ENCODE results near the gene CHFR. TPM values are rescaled to one million over a fixed set of nuclear protein-coding genes. Genes with fewer than 3 reads are reported as not detected.
"Not testable (repeated sequence)": the region's sequence is repeated elsewhere in the genome, so short reads cannot be mapped to it uniquely, and the experiment has no call there.

The CHFR gene
- total RNA-seq, 2 donors from 2014 or later = 57.0 to 80.4 TPM

- Mint-ChIP-seq H3K4me1 (no peaks in the 10 kb centered on the region), H3K27me3 (ENCODE audit: insufficient read depth) (no peaks in the 10 kb centered on the region), H3K36me3 (ENCODE audit: low read depth) (peaks cover 60% of the 10 kb centered on the region), H3K4me3 (no peak overlapping the region), H3K9me3 (peaks cover 1% of the 10 kb centered on the region), H3K27ac (peak overlapping the region; percentile 55)
- Histone ChIP-seq H3K27ac (ENCODE audit: low read depth, low read length) (no peak overlapping the region), H3K4me3 (ENCODE audit: low read length) (no peak overlapping the region), H3K4me1 (ENCODE audit: control insufficient read depth, insufficient read depth, low read length) (no peaks in the 10 kb centered on the region), H3K9ac (ENCODE audit: extremely low read depth, low read length, poor library complexity, severe bottlenecking) (no peak overlapping the region), H3K9me3 (ENCODE audit: control insufficient read depth, low read length) (no peaks in the 10 kb centered on the region), H3K27me3 (ENCODE audit: control insufficient read depth, insufficient read depth, low read length, poor library complexity, severe bottlenecking) (no peaks in the 10 kb centered on the region), H3K36me3 (ENCODE audit: control insufficient read depth, insufficient read depth, low read length) (peaks cover 42% of the 10 kb centered on the region)
- 94 to 100% methylated on average over 1 to 5 of the region's 5 CpGs for WGBS, 2 experiments (ENCODE audit: insufficient coverage in 1 of 2, insufficient read length in 1 of 2)
- no peak for DNase-seq
- no peak for TF ChIP-seq CTCF (conservative IDR thresholded peaks at IDR 0.05)
These were observed 50.5 kb downstream of the CHFR start for GRCh38 chr12:132836795-132837331.

- not testable (repeated sequence) for H3K4me3 Mint-ChIP-seq, H3K4me1 Mint-ChIP-seq
- peak overlapping the region; percentile 55 for H3K27ac Mint-ChIP-seq
These were observed 51.2 kb downstream of the CHFR start for GRCh38 chr12:132836230-132836629.

GRCh38 chr12:132835076-132836025 is 52.1 kb downstream of the CHFR start:
- H3K9ac ChIP-seq (ENCODE audit: extremely low read depth, low read length, poor library complexity, severe bottlenecking) = no peak overlapping the region
- no peak for TF ChIP-seq CTCF (conservative IDR thresholded peaks at IDR 0.05)
- no peaks in the 10 kb centered on the region for H3K27me3 ChIP-seq (ENCODE audit: control insufficient read depth, insufficient read depth, low read length, poor library complexity, severe bottlenecking)
- no peak overlapping the region for H3K27ac ChIP-seq (ENCODE audit: low read depth, low read length)
- no peak overlapping the region for H3K4me3 ChIP-seq (ENCODE audit: low read length)
- no peaks in the 10 kb centered on the region for H3K4me1 ChIP-seq (ENCODE audit: control insufficient read depth, insufficient read depth, low read length)
- no peak for DNase-seq
- peaks cover 33% of the 10 kb centered on the region for H3K36me3 ChIP-seq (ENCODE audit: control insufficient read depth, insufficient read depth, low read length)
- 89 to 94% methylated on average over 20 to 30 of the region's 42 CpGs for WGBS, 2 experiments (ENCODE audit: insufficient coverage in 1 of 2, insufficient read length in 1 of 2)
- H3K4me1 Mint-ChIP-seq = no peaks in the 10 kb centered on the region
- H3K9me3 Mint-ChIP-seq = peaks cover 1% of the 10 kb centered on the region
- H3K36me3 Mint-ChIP-seq (ENCODE audit: low read depth) = peaks cover 60% of the 10 kb centered on the region
- no peaks in the 10 kb centered on the region for H3K9me3 ChIP-seq (ENCODE audit: control insufficient read depth, low read length)
- H3K27ac Mint-ChIP-seq = no peak overlapping the region
- no peak overlapping the region for H3K4me3 Mint-ChIP-seq
- no peaks in the 10 kb centered on the region for H3K27me3 Mint-ChIP-seq (ENCODE audit: insufficient read depth)

More at GRCh38 chr12:132836230-132836629, 51.2 kb downstream of the CHFR start:
- H3K9me3 ChIP-seq (ENCODE audit: control insufficient read depth, low read length); H3K9me3 Mint-ChIP-seq; H3K9ac ChIP-seq (ENCODE audit: extremely low read depth, low read length, poor library complexity, severe bottlenecking); H3K4me1 ChIP-seq (ENCODE audit: control insufficient read depth, insufficient read depth, low read length); H3K27me3 ChIP-seq (ENCODE audit: control insufficient read depth, insufficient read depth, low read length, poor library complexity, severe bottlenecking); H3K4me3 ChIP-seq (ENCODE audit: low read length); H3K27me3 Mint-ChIP-seq (ENCODE audit: insufficient read depth); H3K27ac ChIP-seq (ENCODE audit: low read depth, low read length); DNase-seq: not testable (repeated sequence)
- WGBS, 2 experiments (ENCODE audit: insufficient coverage in 1 of 2, insufficient read length in 1 of 2) = 95 to 98% methylated on average over 26 to 30 of the region's 30 CpGs
- H3K36me3 ChIP-seq (ENCODE audit: control insufficient read depth, insufficient read depth, low read length) = peaks cover 40% of the 10 kb centered on the region
- H3K36me3 Mint-ChIP-seq (ENCODE audit: low read depth) = peaks cover 61% of the 10 kb centered on the region
